Measurements from ENCODE around the gene TCP11L2.

Gene TCP11L2

GRCh38 chr12:106359646-106360399, 57.3 kb downstream of the TCP11L2 start:
- peaks cover 9% of the 10 kb centered on the region; the same call in 1 of the 2 replicates for H3K4me1 ChIP-seq (ENCODE audit: low read length)
- no peaks in the 10 kb centered on the region for H3K27me3 ChIP-seq (ENCODE audit: low read depth, low read length)
- no peak overlapping the region for H2AFZ ChIP-seq (ENCODE audit: low read depth, low read length)
- H3K4me2 ChIP-seq (ENCODE audit: low read length), result no peak overlapping the region
- H3K9me3 ChIP-seq (ENCODE audit: insufficient read depth, low read length), result no peaks in the 10 kb centered on the region
- no peak for TF ChIP-seq EZH2phosphoT487 (IDR thresholded peaks at IDR 0.05; ENCODE audit: low read depth)
- no peak for TF ChIP-seq CTCF (IDR thresholded peaks at IDR 0.05; ENCODE audit: low read depth, low read length)
- no peak overlapping the region for H3K9ac ChIP-seq (ENCODE audit: low read length)
- H4K20me1 ChIP-seq (ENCODE audit: insufficient read depth, low read length), result no peaks in the 10 kb centered on the region
- peaks cover 10% of the 10 kb centered on the region for H3K79me2 ChIP-seq (ENCODE audit: low read length)
- H3K4me3 ChIP-seq (ENCODE audit: low read length), result no peak overlapping the region
- no peaks in the 10 kb centered on the region for H3K36me3 ChIP-seq (replicated peaks; ENCODE audit: low read depth, low read length)
- no peak overlapping the region for H3K27ac ChIP-seq (ENCODE audit: low read length)

GRCh38 chr12:106360400-106360994, 58.0 kb downstream of the TCP11L2 start:
- no peaks in the 10 kb centered on the region for H4K20me1 ChIP-seq (ENCODE audit: insufficient read depth, low read length)
- H3K4me2 ChIP-seq (ENCODE audit: low read length), result no peak overlapping the region
- H2AFZ ChIP-seq (ENCODE audit: low read depth, low read length), result no peak overlapping the region
- peaks cover 9% of the 10 kb centered on the region; the same call in 1 of the 2 replicates for H3K4me1 ChIP-seq (ENCODE audit: low read length)
- H3K27ac ChIP-seq (ENCODE audit: low read length), result no peak overlapping the region
- no peak overlapping the region for H3K4me3 ChIP-seq (ENCODE audit: low read length)
- H3K79me2 ChIP-seq (ENCODE audit: low read length), result peaks cover 10% of the 10 kb centered on the region
- no peaks in the 10 kb centered on the region for H3K9me3 ChIP-seq (ENCODE audit: insufficient read depth, low read length)
- no peak overlapping the region for H3K9ac ChIP-seq (ENCODE audit: low read length)
- no peaks in the 10 kb centered on the region for H3K36me3 ChIP-seq (replicated peaks; ENCODE audit: low read depth, low read length)
- H3K27me3 ChIP-seq (ENCODE audit: low read depth, low read length), result no peaks in the 10 kb centered on the region
- TF ChIP-seq CTCF (IDR thresholded peaks at IDR 0.05; ENCODE audit: low read depth, low read length) (no peak), EZH2phosphoT487 (IDR thresholded peaks at IDR 0.05; ENCODE audit: low read depth) (no peak)

- H3K9ac ChIP-seq (ENCODE audit: low read length), result no peak overlapping the region
- no peak overlapping the region for H3K27ac ChIP-seq (ENCODE audit: low read length)
- H3K4me2 ChIP-seq (ENCODE audit: low read length), result no peak overlapping the region
- TF ChIP-seq CTCF (IDR thresholded peaks at IDR 0.05; ENCODE audit: low read depth, low read length) (no peak), EZH2phosphoT487 (IDR thresholded peaks at IDR 0.05; ENCODE audit: low read depth) (no peak)
- H2AFZ ChIP-seq (ENCODE audit: low read depth, low read length), result no peak overlapping the region
- H3K4me3 ChIP-seq (ENCODE audit: low read length), result no peak overlapping the region
- no peaks in the 10 kb centered on the region for H3K9me3 ChIP-seq (ENCODE audit: insufficient read depth, low read length)
- no peaks in the 10 kb centered on the region for H4K20me1 ChIP-seq (ENCODE audit: insufficient read depth, low read length)
- no peaks in the 10 kb centered on the region for H3K27me3 ChIP-seq (ENCODE audit: low read depth, low read length)
- no peaks in the 10 kb centered on the region for H3K36me3 ChIP-seq (replicated peaks; ENCODE audit: low read depth, low read length)
- H3K79me2 ChIP-seq (ENCODE audit: low read length), result peaks cover 10% of the 10 kb centered on the region
- H3K4me1 ChIP-seq (ENCODE audit: low read length), result peaks cover 3% of the 10 kb centered on the region; the same call in 1 of the 2 replicates
These were observed 60.4 kb downstream of the TCP11L2 start for GRCh38 chr12:106362971-106363370.

GRCh38 chr12:106364261-106364660, 61.7 kb downstream of the TCP11L2 start:
- no peaks in the 10 kb centered on the region for H3K9me3 ChIP-seq (ENCODE audit: insufficient read depth, low read length)
- no peaks in the 10 kb centered on the region for H3K27me3 ChIP-seq (ENCODE audit: low read depth, low read length)
- no peak overlapping the region for H3K27ac ChIP-seq (ENCODE audit: low read length)
- TF ChIP-seq CTCF (IDR thresholded peaks at IDR 0.05; ENCODE audit: low read depth, low read length) (no peak), EZH2phosphoT487 (IDR thresholded peaks at IDR 0.05; ENCODE audit: low read depth) (no peak)
- H2AFZ ChIP-seq (ENCODE audit: low read depth, low read length), result no peak overlapping the region
- no peaks in the 10 kb centered on the region for H3K79me2 ChIP-seq (ENCODE audit: low read length)
- no peak overlapping the region for H3K9ac ChIP-seq (ENCODE audit: low read length)
- H4K20me1 ChIP-seq (ENCODE audit: insufficient read depth, low read length), result no peaks in the 10 kb centered on the region
- H3K36me3 ChIP-seq (replicated peaks; ENCODE audit: low read depth, low read length), result no peaks in the 10 kb centered on the region
- no peak overlapping the region for H3K4me2 ChIP-seq (ENCODE audit: low read length)
- H3K4me1 ChIP-seq (ENCODE audit: low read length), result no peaks in the 10 kb centered on the region
- no peak overlapping the region for H3K4me3 ChIP-seq (ENCODE audit: low read length)
